ENCODE data around the gene FAM216B.

GRCh38 chr13:42804244-42804874 lies 23.0 kb downstream of the FAM216B start:
- TF ChIP-seq CTCF (IDR thresholded peaks at IDR 0.05) (no peak), POLR2A (IDR thresholded peaks at IDR 0.05) (no peak)
